Sigmoid colon (tissue), 7 donors: ENCODE data around the gene SUPT16H. TPM values are rescaled to one million over a fixed set of nuclear protein-coding genes. Genes with fewer than 3 reads are reported as not detected.
A peak's percentile ranks its signal among the peaks of the same experiment; 100 is the strongest.
"Not testable (repeated sequence)": the region's sequence is repeated elsewhere in the genome, so short reads cannot be mapped to it uniquely, and the experiment has no call there.

ENCODE experiments used
- DNase-seq: peaks from one replicate; pipeline ENCODE4 v3.0.0-alpha.2; 2019
- H3K27ac ChIP-seq, 4 donors: fragments of 200-600 bp; sonication (generic); one replicate each; pipeline ENCODE4 v1.5.1; 2016 to 2019; ENCODE audit warnings: mild to moderate bottlenecking in 1 of 4
- H3K27me3 ChIP-seq, 3 donors: fragments of 200-600 bp; sonication (generic); one replicate each; pipeline ENCODE4 v1.5.1; 2019; ENCODE audit warnings: mild to moderate bottlenecking in 1 of 3
- H3K36me3 ChIP-seq, 4 donors: fragments of 200-600 bp; sonication (generic); one replicate each; pipeline ENCODE4 v1.5.1; 2016 to 2019
- H3K4me1 ChIP-seq, 4 donors: fragments of 200-600 bp; sonication (generic); one replicate each; pipeline ENCODE4 v1.5.1; 2017 to 2019
- H3K4me3 ChIP-seq, 4 donors: fragments of 200-600 bp; sonication (generic); one replicate each; pipeline ENCODE4 v1.5.1; 2017 to 2019; ENCODE audit warnings: mild to moderate bottlenecking in 2 of 4, moderate library complexity in 1 of 4
- H3K9me3 ChIP-seq, 4 donors: fragments of 200-600 bp in 3 of 4; sonication (generic) in 3 of 4; one replicate each; pipeline versions ENCODE4 v1.5.1 to v1.6.1; 2013 to 2019
- CTCF ChIP-seq, 4 experiments: fragments of 450-650 bp in 3 of 4; fragments of 200-600 bp in 1 of 4; IDR thresholded peaks; one replicate each; pipeline ENCODE4 v1.5.1; 2016 to 2019; ENCODE audit warnings: antibody characterized with exemption in 4 of 4, mild to moderate bottlenecking in 3 of 4, moderate library complexity in 2 of 4
- EP300 ChIP-seq, 4 donors: sonication (generic); formaldehyde crosslinking; IDR thresholded peaks; one replicate each; pipeline ENCODE4 v1.6.1; 2017; ENCODE audit warnings: antibody characterized with exemption in 4 of 4
- POLR2A ChIP-seq, 2 donors: fragments of 450-650 bp; IDR thresholded peaks; one replicate each; pipeline ENCODE4 v1.6.1; 2016; ENCODE audit warnings: antibody characterized with exemption in 2 of 2, mild to moderate bottlenecking in 2 of 2, moderate library complexity in 2 of 2
- POLR2AphosphoS5 ChIP-seq, 4 donors: sonication (generic); formaldehyde crosslinking; IDR thresholded peaks; one replicate each; pipeline ENCODE4 v1.6.1; 2017; ENCODE audit warnings: antibody characterized with exemption in 4 of 4
- WGBS, 2 donors: extraction: QIAGEN DNeasy Blood & Tissue Kit; methylation state at CpG; one replicate each; pipeline ENCODE4 v1.1.7; 2013; 5-methylcytosine and 5-hydroxymethylcytosine counted together
- intact Hi-C: fragments of 100-400 bp; cut with DNase I; formaldehyde crosslinking; loops from one replicate; pipeline ENCODE4 v1.15.1; 2023
- polyA plus RNA-seq, 3 donors: library from polyadenylated mRNA; stranded (reverse); fragments of 200-250 nt; gene quantifications; one replicate each; pipeline ENCODE4 v1.2.3, GENCODE V29; 2013
- small RNA-seq, 3 donors: library from RNA; depleted of rRNA; stranded (forward); fragments of <200 nt; gene quantifications; one replicate each; pipeline ENCODE3, GENCODE V24; 2016
- total RNA-seq, 4 donors: library from RNA; depleted of rRNA; stranded (reverse); fragments of >200 nt; gene quantifications; one replicate each; pipeline ENCODE4 v1.1.0, GENCODE V29; 2016
- donor health status: healthy with polysubstance abuse.
- donor health status: Bipolar disorder and iron deficiency.
- donor health status: healthy.

Gene SUPT16H
- total and polyA plus RNA-seq, 7 donors = 27.5 to 77.1 (median 63.7) TPM

- H3K9me3 ChIP-seq = no peaks in the 10 kb centered on the region
- H3K4me3 ChIP-seq = peak overlapping the region in 3 of 4 donors; percentile 21 to 33 (median 28)
- intact Hi-C loops = no loop called here
- WGBS, 2 donors = 2 to 4% methylated on average over 16 of the region's 16 CpGs
- peak; percentile 77 for DNase-seq
- no peaks in the 10 kb centered on the region for H3K36me3 ChIP-seq
- TF ChIP-seq EP300 (IDR thresholded peaks at IDR 0.05) = no peak
- peak in 1 of 4 donors; percentile 26 for TF ChIP-seq POLR2AphosphoS5 (IDR thresholded peaks at IDR 0.05)
- peak overlapping the region in 1 of 4 donors; percentile 40 for H3K27ac ChIP-seq
- H3K4me1 ChIP-seq = peaks cover 0 to 4% (median 0%) of the 10 kb centered on the region in 4 donors
- peaks cover 0 to 16% (median 0%) of the 10 kb centered on the region in 3 donors for H3K27me3 ChIP-seq
Observed at GRCh38 chr14:21308479-21309237, 75.2 kb downstream of the SUPT16H start.

- Histone ChIP-seq H3K4me3 (peak overlapping the region in 2 of 4 donors; percentile 21 to 33), H3K36me3 (no peaks in the 10 kb centered on the region), H3K27ac (peak overlapping the region in 1 of 4 donors; percentile 40), H3K9me3 (no peaks in the 10 kb centered on the region), H3K4me1 (peaks cover 0 to 4% (median 0%) of the 10 kb centered on the region in 4 donors), H3K27me3 (peaks cover 0 to 16% (median 0%) of the 10 kb centered on the region in 3 donors)
- no peak for DNase-seq
- intact Hi-C loops = no loop called here
- no peak for TF ChIP-seq POLR2AphosphoS5 (IDR thresholded peaks at IDR 0.05)
Observed at GRCh38 chr14:21308132-21308478, 75.7 kb downstream of the SUPT16H start.

- Histone ChIP-seq H3K4me3 (no peak overlapping the region), H3K27me3 (peaks cover 0 to 16% (median 0%) of the 10 kb centered on the region in 3 donors), H3K36me3 (no peaks in the 10 kb centered on the region), H3K9me3 (no peaks in the 10 kb centered on the region), H3K4me1 (peaks cover 0 to 4% (median 0%) of the 10 kb centered on the region in 4 donors), H3K27ac (no peak overlapping the region)
- no peak for DNase-seq
- no peak for TF ChIP-seq EP300 (IDR thresholded peaks at IDR 0.05)
- TF ChIP-seq CTCF (IDR thresholded peaks at IDR 0.05) = no peak
- no peak for TF ChIP-seq POLR2A (IDR thresholded peaks at IDR 0.05)
- TF ChIP-seq POLR2AphosphoS5 (IDR thresholded peaks at IDR 0.05) = no peak
- intact Hi-C loops = no loop called here
- WGBS, 2 donors = 77 to 87% methylated on average over 3 of the region's 3 CpGs
Observed at GRCh38 chr14:21307637-21308036, 76.2 kb downstream of the SUPT16H start.

DNA sequence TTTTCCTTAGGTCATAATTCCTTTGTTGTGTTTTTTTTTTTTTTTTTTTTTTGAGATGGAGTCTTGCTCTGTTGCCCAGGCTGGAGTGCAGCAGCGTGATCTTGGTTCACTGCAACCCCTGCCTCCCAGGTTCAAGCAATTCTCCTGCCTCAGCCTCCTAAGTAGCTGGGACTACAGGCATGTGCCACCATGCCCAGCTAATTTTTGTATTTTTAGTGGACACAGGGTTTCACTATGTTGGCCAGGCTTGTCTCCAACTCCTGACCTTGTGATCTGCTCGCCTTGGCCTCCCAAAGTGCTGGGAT, 81.0 kb downstream of the SUPT16H start:
- DNase-seq, H3K27ac ChIP-seq, intact Hi-C loops, H3K4me3 ChIP-seq, H3K9me3 ChIP-seq, H3K36me3 ChIP-seq, H3K4me1 ChIP-seq: not testable (repeated sequence)
- peaks cover 0 to 41% (median 0%) of the 10 kb centered on the region in 3 donors for H3K27me3 ChIP-seq
- 71 to 89% methylated on average over 2 of the region's 2 CpGs for WGBS, 2 donors

GRCh38 chr14:21302013-21302835, 81.6 kb downstream of the SUPT16H start:
- Histone ChIP-seq H3K4me1 (peaks cover 0 to 6% (median 5%) of the 10 kb centered on the region in 4 donors), H3K9me3 (no peaks in the 10 kb centered on the region), H3K27ac (no peak overlapping the region), H3K4me3 (no peak overlapping the region), H3K36me3 (no peaks in the 10 kb centered on the region), H3K27me3 (peaks cover 0 to 35% (median 0%) of the 10 kb centered on the region in 3 donors)
- intact Hi-C loops = no loop called here
- no peak for TF ChIP-seq POLR2AphosphoS5 (IDR thresholded peaks at IDR 0.05)
- TF ChIP-seq EP300 (IDR thresholded peaks at IDR 0.05) = no peak
- no peak for TF ChIP-seq POLR2A (IDR thresholded peaks at IDR 0.05)
- TF ChIP-seq CTCF (IDR thresholded peaks at IDR 0.05) = no peak
- WGBS, 2 donors = 67 to 71% methylated on average over 8 of the region's 8 CpGs
- DNase-seq = no peak

Small RNA genes lying within 50 kb of the gene (small RNA-seq; reads per million reads assigned to genes)
- 0 reads per million in 3 donors for gene RN7SL650P
- gene SNORD8 = 12,458 to 28,399 (median 26,987) reads per million in 3 donors
- gene SNORD9 = 28.8 to 63.5 (median 56.8) reads per million in 3 donors

Other genes starting within 250 kb of the SUPT16H start
- gene OR5AU1, start 228.0 kb downstream of the SUPT16H start, total RNA-seq = not detected
- gene OR5AU1, start 228.0 kb downstream of the SUPT16H start, polyA plus RNA-seq = not detected
- gene HNRNPC, start 114.6 kb downstream of the SUPT16H start, total RNA-seq = 100 to 1,000 TPM; 365 to 449 (median 404) TPM
- 100 to 1,000 TPM; 369 to 645 (median 419) TPM for gene HNRNPC, start 114.6 kb downstream of the SUPT16H start, polyA plus RNA-seq
- gene RPGRIP1, start 103.9 kb downstream of the SUPT16H start, total RNA-seq = under 1 TPM in 1 of 4 donors, not detected in 3; 0.27 TPM
- gene RPGRIP1, start 103.9 kb downstream of the SUPT16H start, polyA plus RNA-seq = under 1 TPM; 0.25 to 0.60 (median 0.46) TPM
- 10 to 100 TPM; 36.0 to 53.5 (median 44.8) TPM for gene CHD8, start 72.1 kb upstream of the SUPT16H start, total RNA-seq
- 10 to 100 TPM in 2 of 3 donors, 1 to 10 TPM in 1; 9.0 to 32.9 (median 10.2) TPM for gene CHD8, start 72.1 kb upstream of the SUPT16H start, polyA plus RNA-seq
- 10 to 100 TPM; 22.7 to 28.5 (median 26.9) TPM for gene RAB2B, start 92.9 kb upstream of the SUPT16H start, total RNA-seq
- gene RAB2B, start 92.9 kb upstream of the SUPT16H start, polyA plus RNA-seq = 10 to 100 TPM in 1 of 3 donors, 1 to 10 TPM in 2; 6.7 to 10.8 (median 10.0) TPM
- gene TOX4, start 93.2 kb upstream of the SUPT16H start, total RNA-seq = 10 to 100 TPM; 40.0 to 71.8 (median 48.5) TPM
- 10 to 100 TPM; 22.2 to 34.2 (median 32.2) TPM for gene TOX4, start 93.2 kb upstream of the SUPT16H start, polyA plus RNA-seq
- gene METTL3, start 127.3 kb upstream of the SUPT16H start, total RNA-seq = 10 to 100 TPM; 60.9 to 84.9 (median 75.4) TPM
- gene METTL3, start 127.3 kb upstream of the SUPT16H start, polyA plus RNA-seq = 10 to 100 TPM in 1 of 3 donors, 1 to 10 TPM in 2; 5.4 to 33.5 (median 9.0) TPM
- gene SALL2, start 142.3 kb upstream of the SUPT16H start, total RNA-seq = 10 to 100 TPM; 12.8 to 15.8 (median 14.1) TPM
- 1 to 10 TPM in 1 of 3 donors, under 1 TPM in 2; 0.46 to 2.9 (median 0.60) TPM for gene SALL2, start 142.3 kb upstream of the SUPT16H start, polyA plus RNA-seq
- gene OR10G3, start 196.1 kb upstream of the SUPT16H start, total RNA-seq = not detected
- not detected for gene OR10G3, start 196.1 kb upstream of the SUPT16H start, polyA plus RNA-seq